AG04449 (cell line): Measurements from ENCODE around the gene GJD2.

ENCODE experiments used
- CTCF ChIA-PET: fragments of 350-600 bp; formaldehyde crosslinking; extraction: SDS; loops from one replicate; lab custom pipeline; 2021; ENCODE audit warnings: antibody characterized with exemption; lab: Yijun Ruan, JAX
- POLR2A ChIA-PET: fragments of 400-600, 350-600 bp; formaldehyde crosslinking; extraction: SDS; loops from one replicate; lab custom pipeline; 2020; ENCODE audit warnings: antibody characterized with exemption, inconsistent platforms; lab: Yijun Ruan, JAX
- DNase-seq: peaks from one replicate; pipeline ENCODE4 v3.0.0-alpha.2; 2010; ENCODE audit warnings: low read depth, low spot score
- H3K4me3 ChIP-seq: 2 replicates; pipeline ENCODE4 v1.5.1; 2011; ENCODE audit warnings: low read depth, mild to moderate bottlenecking, control low read depth, low read length
- TF ChIP-seq, protein P1 (sequence below): IDR thresholded peaks from one replicate; pipeline ENCODE4 v1.5.1; 2011; ENCODE audit warnings: mild to moderate bottlenecking, moderate library complexity, low read length, control low read depth, inconsistent platforms; ENCODE audit not compliant: insufficient read depth; ENCODE audit errors: missing control alignments

The GJD2 gene

DNA sequence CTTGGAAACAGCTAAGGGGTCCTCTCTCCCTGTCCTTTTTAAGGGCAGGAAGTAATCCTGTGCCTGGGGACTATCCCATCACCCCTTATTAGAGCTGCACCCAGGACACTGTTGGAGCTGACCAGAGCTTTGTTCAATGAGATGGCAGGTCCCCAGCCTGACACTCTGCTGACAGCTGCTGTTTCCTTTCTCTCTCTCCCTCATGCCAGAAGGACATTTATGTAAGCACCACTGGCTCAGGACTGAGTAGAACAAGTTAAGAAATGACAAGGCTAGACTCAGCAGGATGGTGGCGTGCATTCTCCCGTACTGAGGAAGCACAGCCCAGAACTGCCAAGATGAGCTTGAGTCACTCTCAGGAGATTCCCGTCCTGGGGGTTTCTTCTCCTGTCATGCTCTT is 17.3 kb downstream of the GJD2 start:
- POLR2A ChIA-PET, result no interaction called here
- CTCF ChIA-PET, result interaction anchor here (1.4 kb wide), 1 partner anchor 24 kb away, joined by 4 read pairs; no protein-coding TSS in a partner anchor
- DNase-seq, result no peak
- no peak overlapping the region for H3K4me3 ChIP-seq
- TF ChIP-seq, protein P1, sequence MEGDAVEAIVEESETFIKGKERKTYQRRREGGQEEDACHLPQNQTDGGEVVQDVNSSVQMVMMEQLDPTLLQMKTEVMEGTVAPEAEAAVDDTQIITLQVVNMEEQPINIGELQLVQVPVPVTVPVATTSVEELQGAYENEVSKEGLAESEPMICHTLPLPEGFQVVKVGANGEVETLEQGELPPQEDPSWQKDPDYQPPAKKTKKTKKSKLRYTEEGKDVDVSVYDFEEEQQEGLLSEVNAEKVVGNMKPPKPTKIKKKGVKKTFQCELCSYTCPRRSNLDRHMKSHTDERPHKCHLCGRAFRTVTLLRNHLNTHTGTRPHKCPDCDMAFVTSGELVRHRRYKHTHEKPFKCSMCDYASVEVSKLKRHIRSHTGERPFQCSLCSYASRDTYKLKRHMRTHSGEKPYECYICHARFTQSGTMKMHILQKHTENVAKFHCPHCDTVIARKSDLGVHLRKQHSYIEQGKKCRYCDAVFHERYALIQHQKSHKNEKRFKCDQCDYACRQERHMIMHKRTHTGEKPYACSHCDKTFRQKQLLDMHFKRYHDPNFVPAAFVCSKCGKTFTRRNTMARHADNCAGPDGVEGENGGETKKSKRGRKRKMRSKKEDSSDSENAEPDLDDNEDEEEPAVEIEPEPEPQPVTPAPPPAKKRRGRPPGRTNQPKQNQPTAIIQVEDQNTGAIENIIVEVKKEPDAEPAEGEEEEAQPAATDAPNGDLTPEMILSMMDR, result no peak

DNA sequence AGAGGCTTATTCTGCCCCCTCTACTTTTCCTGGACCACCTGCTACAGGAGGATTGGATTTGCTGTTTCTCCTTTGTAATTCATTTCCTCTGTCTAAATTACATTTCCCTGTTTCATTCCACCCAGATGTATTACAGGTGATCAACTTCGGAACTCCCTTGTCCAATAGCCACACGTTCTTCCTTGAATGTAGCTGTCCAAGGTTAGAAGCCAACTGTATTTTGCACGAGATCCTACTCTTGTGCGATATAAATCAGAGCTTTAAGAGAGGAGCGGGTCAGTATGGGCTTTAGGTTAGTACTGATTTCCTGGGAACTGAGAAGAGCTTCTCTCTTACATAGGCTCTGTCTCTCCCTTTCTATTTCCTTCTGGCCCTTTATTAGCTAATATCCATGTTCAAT is 20.5 kb downstream of the GJD2 start:
- CTCF ChIA-PET, result no interaction called here

DNA sequence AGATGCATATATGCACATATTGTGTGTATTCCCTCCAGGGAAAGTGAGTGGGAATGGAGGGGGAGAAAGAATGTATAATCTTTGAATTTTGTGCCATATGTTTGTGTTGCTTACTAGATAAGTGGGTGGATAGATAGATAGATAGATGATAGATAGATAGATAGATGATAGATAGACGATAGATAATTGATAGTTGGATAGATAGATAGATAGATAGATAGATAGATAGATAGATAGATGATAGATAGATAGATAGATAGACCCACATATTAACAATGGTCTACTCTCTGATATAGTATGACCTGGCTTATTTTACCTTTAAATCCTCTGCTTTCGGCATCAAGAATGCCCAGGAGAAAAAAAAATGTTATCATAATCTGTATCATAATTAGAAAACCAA is 21.2 kb downstream of the GJD2 start:
- CTCF ChIA-PET, result no interaction called here
- TF ChIP-seq, protein P1, result no peak
- no peak for DNase-seq
- POLR2A ChIA-PET, result no interaction called here
- no peak overlapping the region for H3K4me3 ChIP-seq

More for the DNA sequence above, 20.5 kb downstream of the GJD2 start:
- DNase-seq, result no peak
- TF ChIP-seq, protein P1, result no peak
- POLR2A ChIA-PET, result no interaction called here
- H3K4me3 ChIP-seq, result no peak overlapping the region

DNA sequence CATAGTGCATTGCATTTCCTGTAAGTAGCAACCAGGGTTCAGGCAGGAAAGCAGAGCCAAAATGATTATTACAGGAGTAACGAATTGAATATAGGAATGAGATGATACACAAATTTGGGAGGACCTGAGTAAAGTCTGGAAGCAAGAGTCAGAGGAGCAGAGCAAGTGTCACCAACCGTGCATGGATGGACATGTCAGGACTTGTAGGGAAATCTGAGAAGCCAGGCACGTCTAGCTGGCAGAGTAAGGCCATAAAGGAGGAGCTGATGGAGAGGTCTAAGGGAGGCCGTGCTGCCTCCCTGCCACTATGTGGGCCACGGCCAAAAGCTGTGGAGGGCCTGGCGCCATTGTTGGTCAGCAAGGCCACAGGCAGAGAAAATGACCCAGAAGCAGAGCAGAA is 22.4 kb downstream of the GJD2 start:
- no peak overlapping the region for H3K4me3 ChIP-seq
- CTCF ChIA-PET, result interaction anchor here (1.2 kb wide), 1 partner anchor 24 kb away, joined by 4 read pairs; no protein-coding TSS in a partner anchor
- TF ChIP-seq, protein P1, result no peak
- POLR2A ChIA-PET, result no interaction called here
- DNase-seq, result no peak

DNA sequence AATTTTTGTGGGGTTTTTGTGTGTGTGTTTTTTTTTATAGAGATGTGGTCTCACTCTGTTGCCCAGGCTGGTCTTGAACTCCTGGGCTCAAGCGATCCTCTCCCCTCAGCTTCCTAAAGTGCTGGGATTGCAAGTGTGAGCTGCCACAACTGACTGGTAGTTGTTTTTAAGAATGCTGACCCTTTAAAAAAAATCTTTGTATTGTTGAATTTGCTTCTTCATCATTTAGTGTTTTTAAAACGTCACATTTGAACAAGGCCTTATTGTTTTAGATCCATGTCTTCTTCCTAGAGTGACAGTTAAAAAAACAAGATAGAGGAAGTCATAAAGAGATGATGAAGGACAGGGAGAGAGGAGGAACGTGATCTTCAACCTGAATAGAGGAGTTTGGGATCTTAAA is 24.1 kb downstream of the GJD2 start:
- no peak overlapping the region for H3K4me3 ChIP-seq
- TF ChIP-seq, protein P1, result no peak
- DNase-seq, result no peak
- ChIA-PET POLR2A (no interaction called here), CTCF (no interaction called here)

DNA sequence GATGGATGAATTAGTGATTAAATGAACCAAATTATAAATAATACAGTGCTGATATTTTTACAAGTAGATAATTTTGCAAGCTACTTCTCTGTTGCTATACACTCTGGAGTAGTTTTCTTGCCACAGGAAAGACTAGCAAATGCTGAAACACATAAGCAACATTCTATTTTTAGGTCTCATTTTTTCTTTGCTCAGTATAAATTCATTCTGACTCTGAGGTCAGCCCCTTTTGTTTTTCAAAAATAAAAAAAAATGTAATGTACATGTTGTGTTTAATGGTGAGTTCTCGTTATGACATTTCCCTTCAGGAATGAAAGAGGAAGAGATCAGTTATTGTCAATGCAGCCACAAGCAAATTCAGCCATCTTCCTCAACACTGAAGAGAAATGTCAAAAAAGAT is 24.9 kb downstream of the GJD2 start:
- H3K4me3 ChIP-seq, result no peak overlapping the region
- ChIA-PET CTCF (interaction anchor here (1.5 kb wide), 1 partner anchor 22 kb away, joined by 9 read pairs; no protein-coding TSS in a partner anchor), POLR2A (no interaction called here)
- TF ChIP-seq, protein P1, result no peak
- DNase-seq, result no peak
